Erythroblast (primary cell): ENCODE measurements around the gene PCSK7.

Source experiments
- GATA1 ChIP-seq: IDR thresholded peaks from 2 replicates; pipeline ENCODE4 v1.6.1; 2011; ENCODE audit warnings: low read depth, mild to moderate bottlenecking, control low read depth, low read length, moderate library complexity
- POLR2A ChIP-seq: IDR thresholded peaks from 2 replicates; pipeline ENCODE4 v1.6.1; 2011; ENCODE audit warnings: mild to moderate bottlenecking, low read length

DNA sequence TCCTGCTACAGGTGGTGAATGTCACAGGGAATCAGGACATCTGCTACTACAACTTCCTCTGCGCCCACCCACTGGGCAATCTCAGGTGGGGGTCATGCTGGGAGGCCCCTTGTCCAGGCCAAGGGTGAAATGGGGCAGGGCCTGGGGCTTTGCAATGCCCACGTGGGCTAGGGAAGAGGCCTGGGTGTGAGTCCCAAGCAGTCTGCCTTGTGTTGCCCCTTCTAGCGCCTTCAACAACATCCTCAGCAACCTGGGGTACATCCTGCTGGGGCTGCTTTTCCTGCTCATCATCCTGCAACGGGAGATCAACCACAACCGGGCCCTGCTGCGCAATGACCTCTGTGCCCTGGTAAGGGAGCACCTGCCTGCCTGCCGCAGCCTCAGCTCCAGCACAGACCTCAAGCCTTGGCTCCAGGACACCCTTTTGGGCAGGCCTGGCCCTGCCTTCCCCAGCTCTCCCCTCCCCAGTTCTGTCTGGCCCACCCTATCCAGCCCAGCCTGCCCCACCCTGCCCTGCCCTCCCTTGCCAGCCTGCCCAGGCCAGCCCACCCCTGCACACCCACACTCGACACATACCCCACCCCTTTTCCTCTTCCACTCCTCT, 41.8 kb downstream of the PCSK7 start:
- TF ChIP-seq POLR2A (no peak), GATA1 (no peak)
